NT2/D1 (cell line): ENCODE measurements around the gene DCUN1D3.
"Not testable (repeated sequence)": the region's sequence is repeated elsewhere in the genome, so short reads cannot be mapped to it uniquely, and the experiment has no call there.

ENCODE experiments used
- DNase-seq: peaks from one replicate; pipeline ENCODE4 v3.0.0-alpha.2; 2011; ENCODE audit warnings: low read depth, low spot score
- H3K27me3 ChIP-seq: 2 replicates; pipeline ENCODE4 v1.6.0; 2011; ENCODE audit warnings: mild to moderate bottlenecking; ENCODE audit not compliant: insufficient read length, insufficient read depth
- H3K36me3 ChIP-seq: 2 replicates; pipeline ENCODE4 v1.6.1; 2011; ENCODE audit warnings: mild to moderate bottlenecking, low read length, mixed read lengths; ENCODE audit not compliant: insufficient read depth, insufficient read length
- H3K4me1 ChIP-seq: 2 replicates; pipeline ENCODE4 v1.5.1; 2011; ENCODE audit not compliant: insufficient read depth, insufficient read length
- H3K4me3 ChIP-seq: 2 replicates; pipeline ENCODE4 v1.5.1; 2011; ENCODE audit warnings: low read depth; ENCODE audit not compliant: insufficient read length
- H3K9ac ChIP-seq: 2 replicates; pipeline ENCODE4 v1.6.0; 2011; ENCODE audit warnings: low read depth; ENCODE audit not compliant: insufficient read length
- H3K9me3 ChIP-seq: 2 replicates; pipeline ENCODE4 v1.5.1; 2011; ENCODE audit warnings: mild to moderate bottlenecking, low read length; ENCODE audit not compliant: insufficient read depth
- SUZ12 ChIP-seq: IDR thresholded peaks from 2 replicates; pipeline ENCODE4 v1.6.1; 2011; ENCODE audit not compliant: insufficient read length, insufficient read depth; ENCODE audit errors: extremely low read depth
- YY1 ChIP-seq: IDR thresholded peaks from 2 replicates; pipeline ENCODE4 v1.6.1; 2011; ENCODE audit not compliant: insufficient read length, insufficient read depth
- ZNF274 ChIP-seq: IDR thresholded peaks from 2 replicates; pipeline ENCODE4 v1.6.1; 2011; ENCODE audit warnings: mild to moderate bottlenecking, low read depth, low read length

Gene DCUN1D3

DNA sequence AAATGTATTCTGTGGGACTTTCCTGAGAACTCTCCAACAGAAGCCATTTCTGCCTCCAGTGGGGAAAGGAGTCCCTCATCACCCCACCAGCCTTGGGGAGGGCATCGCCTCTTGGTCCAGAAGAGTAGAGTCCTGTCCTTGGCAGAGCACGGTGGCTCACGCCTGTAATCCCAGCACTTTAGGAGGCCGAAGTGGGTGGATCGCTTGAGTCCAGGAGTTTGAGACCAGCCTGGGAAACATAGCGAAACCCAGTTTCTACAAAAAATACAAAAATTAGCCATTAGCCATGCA is 41.4 kb upstream of the DCUN1D3 start:
- DNase-seq: no peak
- Histone ChIP-seq H3K9me3 (no peaks in the 10 kb centered on the region), H3K27me3 (no peaks in the 10 kb centered on the region), H3K36me3 (no peaks in the 10 kb centered on the region), H3K4me3 (no peak overlapping the region), H3K9ac (no peak overlapping the region), H3K4me1 (no peaks in the 10 kb centered on the region)
- TF ChIP-seq ZNF274 (no peak), SUZ12 (no peak), YY1 (no peak)

DNA sequence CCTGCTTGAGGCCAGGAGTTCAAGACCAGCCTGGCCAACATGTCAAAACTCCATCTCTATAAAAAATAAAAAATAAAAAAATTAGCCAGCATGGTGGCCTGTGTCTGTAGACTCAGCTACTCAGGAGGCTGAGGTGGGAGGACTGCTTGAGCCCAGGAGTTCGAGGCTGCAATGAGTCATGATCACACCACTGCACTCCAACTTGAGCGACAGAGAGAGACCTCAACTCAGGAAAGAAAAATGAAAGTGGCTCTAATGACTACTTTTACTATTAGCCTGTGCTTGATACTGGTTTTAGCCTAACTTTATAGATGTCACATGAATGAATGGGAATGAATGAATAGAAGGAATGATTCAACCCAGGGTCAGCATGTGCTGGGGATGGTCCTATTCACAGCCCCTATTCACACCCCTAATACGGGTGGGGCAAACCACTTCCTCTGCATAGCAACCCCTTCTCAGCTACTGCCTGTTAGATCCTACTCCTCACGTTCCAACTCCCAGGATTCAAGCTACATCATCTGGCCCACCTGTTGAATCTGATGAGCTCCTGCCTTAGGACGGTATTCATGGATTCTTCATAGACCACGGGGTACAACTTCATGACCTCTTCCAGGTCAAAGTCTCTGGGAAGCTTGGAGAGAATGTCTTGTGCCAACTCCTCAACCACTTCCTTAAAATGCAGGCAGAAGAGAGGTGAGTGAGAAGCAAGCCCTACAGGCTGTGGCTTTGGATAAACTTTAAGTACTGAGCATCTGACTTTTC is 40.9 kb upstream of the DCUN1D3 start:
- no peaks in the 10 kb centered on the region for H3K9me3 ChIP-seq
- no peaks in the 10 kb centered on the region for H3K36me3 ChIP-seq
- TF ChIP-seq SUZ12 (no peak), YY1 (no peak), ZNF274 (no peak)
- H3K4me1 ChIP-seq: no peaks in the 10 kb centered on the region
- H3K27me3 ChIP-seq: no peaks in the 10 kb centered on the region
- no peak for DNase-seq
- no peak overlapping the region for H3K9ac ChIP-seq
- no peak overlapping the region for H3K4me3 ChIP-seq

DNA sequence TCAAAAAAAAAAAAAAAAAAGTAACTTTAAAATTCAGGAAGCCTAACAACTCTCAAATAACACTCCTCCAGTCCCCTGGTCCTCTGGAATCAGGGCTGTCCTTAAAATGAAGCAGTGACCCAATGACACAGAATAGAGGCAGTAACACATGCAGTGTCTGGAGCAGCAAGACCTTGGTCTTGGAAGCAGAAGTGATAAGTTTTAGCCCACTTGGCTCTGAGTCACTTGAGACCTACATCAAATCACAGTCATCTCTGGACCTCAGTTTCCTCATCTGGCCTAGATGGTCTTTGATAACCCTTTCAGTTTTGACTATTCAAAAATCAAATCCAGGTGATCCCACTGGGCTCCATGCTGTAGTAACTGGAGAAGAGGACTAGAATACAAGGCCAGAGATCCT is 39.5 kb upstream of the DCUN1D3 start:
- no peak for DNase-seq
- Histone ChIP-seq H3K9ac (no peak overlapping the region), H3K9me3 (no peaks in the 10 kb centered on the region), H3K27me3 (no peaks in the 10 kb centered on the region), H3K36me3 (no peaks in the 10 kb centered on the region), H3K4me3 (no peak overlapping the region), H3K4me1 (no peaks in the 10 kb centered on the region)
- TF ChIP-seq YY1 (no peak), ZNF274 (no peak), SUZ12 (no peak)

DNA sequence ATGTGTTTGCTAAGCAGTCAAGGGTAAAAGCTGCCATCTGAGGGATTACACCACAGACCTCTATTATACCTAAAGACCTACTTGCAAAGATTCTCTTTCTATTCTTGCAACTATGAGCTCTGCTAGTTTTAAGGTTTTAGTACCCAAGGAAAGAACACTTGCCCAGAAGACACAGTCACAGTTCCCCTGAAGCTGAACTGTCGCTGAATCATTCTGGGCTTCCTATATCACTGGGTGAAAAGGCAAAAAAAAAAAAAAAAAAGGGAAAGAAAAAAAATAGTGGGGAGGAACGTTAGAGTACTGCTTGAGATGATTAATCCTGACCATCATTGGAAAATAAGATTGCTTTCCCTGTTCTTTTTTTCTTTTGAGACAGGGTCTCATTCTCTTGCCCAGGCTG is 38.3 kb upstream of the DCUN1D3 start:
- H3K36me3 ChIP-seq: no peaks in the 10 kb centered on the region
- no peaks in the 10 kb centered on the region for H3K4me1 ChIP-seq
- H3K27me3 ChIP-seq: no peaks in the 10 kb centered on the region
- TF ChIP-seq ZNF274 (no peak), SUZ12 (no peak), YY1 (no peak)
- no peak overlapping the region for H3K4me3 ChIP-seq
- DNase-seq: no peak
- H3K9me3 ChIP-seq: no peaks in the 10 kb centered on the region
- no peak overlapping the region for H3K9ac ChIP-seq

DNA sequence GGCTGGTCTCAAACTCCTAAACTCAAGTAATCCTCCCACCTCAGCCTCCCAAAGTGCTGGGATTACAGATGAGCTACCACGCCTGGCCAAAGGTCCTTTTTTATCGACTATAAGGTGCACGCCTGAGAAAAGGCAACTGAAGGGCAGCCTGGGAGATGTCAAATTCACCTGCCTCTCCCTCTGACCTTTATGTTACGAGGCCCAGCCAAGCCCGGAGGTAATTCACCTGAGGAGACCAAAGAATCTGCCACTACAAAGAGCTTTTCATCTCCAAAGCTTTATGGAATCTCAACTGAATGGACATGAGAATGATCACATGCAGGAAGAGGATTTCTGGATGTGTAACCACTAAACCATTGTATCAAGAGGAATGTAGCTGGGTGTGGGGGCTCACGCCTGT is 37.6 kb upstream of the DCUN1D3 start:
- Histone ChIP-seq H3K9ac (no peak overlapping the region), H3K9me3 (no peaks in the 10 kb centered on the region), H3K27me3 (no peaks in the 10 kb centered on the region), H3K4me1 (no peaks in the 10 kb centered on the region), H3K36me3 (no peaks in the 10 kb centered on the region), H3K4me3 (no peak overlapping the region)
- TF ChIP-seq ZNF274 (no peak), YY1 (no peak), SUZ12 (no peak)
- DNase-seq: no peak

DNA sequence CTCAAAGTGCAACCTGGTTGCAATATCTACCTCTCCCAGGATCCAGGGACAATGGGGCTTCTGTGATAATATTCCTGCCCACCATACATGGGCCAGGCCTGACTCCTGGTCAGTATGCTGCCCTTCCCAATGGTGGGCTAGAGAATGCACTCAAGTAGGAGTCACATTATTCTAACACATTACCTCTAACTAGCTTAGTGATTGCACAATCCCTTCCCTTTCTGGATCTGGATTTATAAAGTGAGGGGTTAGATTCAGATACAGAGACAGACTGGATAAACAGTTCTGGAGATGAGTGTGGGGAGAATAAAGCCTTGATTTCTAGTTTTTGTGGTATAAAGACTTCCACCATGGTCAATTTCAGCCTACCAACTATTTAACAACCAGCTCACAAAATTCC is 33.4 kb upstream of the DCUN1D3 start:
- Histone ChIP-seq H3K4me1 (no peaks in the 10 kb centered on the region), H3K9ac (no peak overlapping the region), H3K4me3 (no peak overlapping the region), H3K9me3 (no peaks in the 10 kb centered on the region), H3K36me3 (no peaks in the 10 kb centered on the region), H3K27me3 (no peaks in the 10 kb centered on the region)
- no peak for DNase-seq
- no peak for TF ChIP-seq SUZ12
- TF ChIP-seq ZNF274: no peak
- no peak for TF ChIP-seq YY1

DNA sequence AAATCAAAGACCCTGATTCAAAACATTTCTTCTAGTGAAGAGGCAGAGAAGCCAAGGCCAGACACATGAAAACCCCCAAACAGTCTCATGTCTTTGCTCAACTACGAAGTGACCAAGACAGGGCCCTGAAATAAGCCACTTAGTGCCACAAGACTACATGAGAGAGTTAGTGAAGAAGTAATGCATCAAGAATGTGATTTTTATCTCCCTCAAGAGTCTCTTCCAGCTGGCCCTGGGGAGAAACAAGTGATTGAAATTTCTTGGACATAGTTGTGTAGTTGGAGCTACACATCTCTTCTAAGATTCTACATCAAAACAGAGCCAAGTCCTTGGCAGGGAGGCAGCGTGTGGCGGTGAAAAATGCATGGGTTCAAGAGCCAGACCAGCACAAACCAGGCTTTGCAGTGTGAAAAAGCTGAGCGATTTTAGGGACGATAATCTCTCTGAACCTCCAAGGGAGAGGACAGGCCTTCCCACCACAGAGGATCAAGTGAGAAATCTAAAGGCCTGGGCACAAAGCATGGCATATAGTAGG is 31.0 kb upstream of the DCUN1D3 start:
- no peaks in the 10 kb centered on the region for H3K36me3 ChIP-seq
- DNase-seq: no peak
- H3K9me3 ChIP-seq: no peaks in the 10 kb centered on the region
- no peak overlapping the region for H3K9ac ChIP-seq
- TF ChIP-seq ZNF274 (no peak), YY1 (no peak), SUZ12 (no peak)
- no peaks in the 10 kb centered on the region for H3K27me3 ChIP-seq
- H3K4me3 ChIP-seq: no peak overlapping the region
- no peaks in the 10 kb centered on the region for H3K4me1 ChIP-seq

DNA sequence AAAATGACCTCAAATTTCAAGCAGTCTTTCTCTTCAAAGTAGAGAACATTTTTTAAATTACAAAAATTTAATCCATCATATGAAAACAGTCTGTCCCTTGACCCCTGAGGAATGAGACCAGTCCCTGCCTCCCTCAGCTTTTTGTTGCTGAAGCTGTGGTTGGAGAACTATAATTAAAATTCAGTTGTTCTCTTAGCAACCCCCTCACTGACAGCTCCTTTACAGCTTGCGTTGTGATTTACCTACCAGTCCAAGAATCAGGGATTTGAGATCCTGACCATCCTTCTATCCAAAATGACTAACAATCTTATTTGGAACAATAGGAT is 30.2 kb upstream of the DCUN1D3 start:
- DNase-seq: no peak
- no peak overlapping the region for H3K4me3 ChIP-seq
- TF ChIP-seq SUZ12 (no peak), ZNF274 (no peak), YY1 (no peak)

DNA sequence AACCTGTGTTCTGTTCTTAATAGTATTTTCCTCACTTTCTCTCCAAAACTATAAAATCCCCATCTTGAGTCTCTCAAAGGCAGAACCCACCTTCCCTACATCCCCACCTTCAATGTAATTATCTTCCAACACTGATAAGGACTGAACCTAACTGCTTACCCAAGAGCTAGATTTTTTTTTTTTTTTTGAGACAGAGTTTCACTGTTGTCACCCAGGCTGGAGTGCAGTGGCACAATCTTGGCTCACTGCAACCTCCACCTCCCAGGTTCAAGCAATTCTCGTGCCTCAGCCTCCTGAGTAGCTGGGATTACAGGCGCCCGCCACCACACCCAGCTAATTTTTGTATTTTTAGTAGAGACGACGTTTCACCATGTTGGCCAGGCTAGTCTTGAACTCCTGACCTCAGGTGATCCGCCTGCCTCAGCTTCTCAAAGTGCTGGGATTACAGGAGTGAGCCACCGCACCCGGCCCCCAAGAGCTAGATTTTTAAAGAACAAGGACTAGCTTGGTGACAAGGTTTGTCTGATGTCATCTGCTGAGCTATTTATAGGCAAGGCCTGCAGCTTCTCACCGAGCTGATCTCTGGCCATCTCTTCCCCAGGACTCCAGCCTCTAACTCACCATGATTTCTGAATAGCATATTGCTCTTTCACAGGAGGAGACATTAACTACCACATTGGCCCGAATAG is 29.7 kb upstream of the DCUN1D3 start:
- not testable (repeated sequence) for H3K4me1 ChIP-seq, H3K9ac ChIP-seq, H3K9me3 ChIP-seq, H3K4me3 ChIP-seq, H3K36me3 ChIP-seq, DNase-seq, H3K27me3 ChIP-seq

More for the DNA sequence above, 30.2 kb upstream of the DCUN1D3 start:
- Histone ChIP-seq H3K9me3 (no peaks in the 10 kb centered on the region), H3K27me3 (no peaks in the 10 kb centered on the region), H3K4me1 (no peaks in the 10 kb centered on the region), H3K36me3 (peaks cover 6% of the 10 kb centered on the region), H3K9ac (no peak overlapping the region)
